HL-60 (cell line): Measurements from ENCODE around the gene ABCA6.

Experiments used
- DNase-seq, 2 experiments: peaks; one replicate each; pipeline ENCODE4 v3.0.0-alpha.2; 2010 to 2020; ENCODE audit warnings: low read depth in 1 of 2, low spot score in 1 of 2
- H3K27ac ChIP-seq: fragments of 250-450 bp; sonication (Bioruptor Pico); replicated peaks from 2 replicates; pipeline ENCODE4 v1.5.1; 2020; ENCODE audit warnings: mild to moderate bottlenecking, moderate library complexity
- H3K27me3 ChIP-seq: fragments of 250-450 bp; sonication (Bioruptor Pico); 2 replicates; pipeline ENCODE4 v1.5.1; 2021; ENCODE audit warnings: mild to moderate bottlenecking, moderate library complexity; ENCODE audit not compliant: insufficient read depth, poor library complexity, severe bottlenecking
- H3K4me3 ChIP-seq: replicated peaks from 2 replicates; pipeline ENCODE4 v1.5.1; 2011; ENCODE audit warnings: mild to moderate bottlenecking, control low read depth, low read length; ENCODE audit not compliant: insufficient read depth
- CTCF ChIP-seq: IDR thresholded peaks from one replicate; pipeline ENCODE4 v1.5.1; 2011; ENCODE audit warnings: low read length, control low read depth, inconsistent platforms; ENCODE audit not compliant: insufficient read depth
- GABPA ChIP-seq: IDR thresholded peaks from 2 replicates; pipeline ENCODE4 v1.6.1; 2012; ENCODE audit warnings: low read depth
- POLR2AphosphoS5 ChIP-seq: IDR thresholded peaks from 2 replicates; pipeline ENCODE4 v1.6.1; 2012; ENCODE audit warnings: low read depth
- REST ChIP-seq: IDR thresholded peaks from 2 replicates; pipeline ENCODE4 v1.6.1; 2012; ENCODE audit warnings: low read depth; ENCODE audit not compliant: insufficient replicate concordance
- SPI1 ChIP-seq: IDR thresholded peaks from 2 replicates; pipeline ENCODE4 v1.6.1; 2012; ENCODE audit warnings: low read depth, mild to moderate bottlenecking, borderline replicate concordance
- long read RNA-seq: library from polyadenylated mRNA; unstranded; transcript quantifications from one replicate; pipeline ENCODE4 v2.0.0, GENCODE V29; 2020

Gene ABCA6
- long read RNA-seq: 0 reads

GRCh38 chr17:69141431-69142174, at the start of gene ABCA6:
Gene ABCA6, minus strand, starts transcription at chr17:69141895. Its CDS starts 1,192 bp downstream, at chr17:69140703.
- DNase-seq: no peak
- H3K4me3 ChIP-seq: no peak within 1 kb of the TSS
- TF ChIP-seq REST: no peak
- TF ChIP-seq POLR2AphosphoS5: no peak
- no peaks in the 10 kb centered on the region for H3K27me3 ChIP-seq
- no peak within 1 kb of the TSS for H3K27ac ChIP-seq

GRCh38 chr17:69188796-69189195, 47.1 kb upstream of the ABCA6 start:
- no peaks in the 10 kb centered on the region for H3K27me3 ChIP-seq
- no peak overlapping the region for H3K4me3 ChIP-seq
- no peak overlapping the region for H3K27ac ChIP-seq
- TF ChIP-seq POLR2AphosphoS5 (no peak), CTCF (no peak), REST (no peak)
- DNase-seq: no peak

GRCh38 chr17:69188064-69188463, 46.4 kb upstream of the ABCA6 start:
- H3K4me3 ChIP-seq: no peak overlapping the region
- no peak overlapping the region for H3K27ac ChIP-seq
- no peak for DNase-seq
- H3K27me3 ChIP-seq: no peaks in the 10 kb centered on the region
- TF ChIP-seq GABPA (no peak), CTCF (no peak), REST (no peak), POLR2AphosphoS5 (no peak), SPI1 (no peak)
